BLaER1 (cell line): ENCODE measurements around the gene CIAO2B.

Experiments
- H3K27ac ChIP-seq: shearing (Covaris generic); formaldehyde crosslinking; 2 replicates; pipeline ENCODE4 v1.8.1; 2022
- H3K27me3 ChIP-seq: shearing (Covaris generic); formaldehyde crosslinking; 2 replicates; pipeline ENCODE4 v1.8.1; 2022
- H3K36me3 ChIP-seq: shearing (Covaris generic); formaldehyde crosslinking; 2 replicates; pipeline ENCODE4 v1.8.1; 2022
- H3K4me1 ChIP-seq: shearing (Covaris generic); formaldehyde crosslinking; 2 replicates; pipeline ENCODE4 v1.8.1; 2022
- H3K4me2 ChIP-seq: shearing (Covaris generic); formaldehyde crosslinking; 2 replicates; pipeline ENCODE4 v1.8.1; 2022
- H3K4me3 ChIP-seq: shearing (Covaris generic); formaldehyde crosslinking; 2 replicates; pipeline ENCODE4 v1.8.1; 2022
- H3K9ac ChIP-seq: shearing (Covaris generic); formaldehyde crosslinking; 2 replicates; pipeline ENCODE4 v1.8.1; 2022
- H3K9me3 ChIP-seq: shearing (Covaris generic); formaldehyde crosslinking; 2 replicates; pipeline ENCODE4 v1.8.1; 2022
- H4K20me1 ChIP-seq: shearing (Covaris generic); formaldehyde crosslinking; 2 replicates; pipeline ENCODE4 v1.8.1; 2022
- Cebpa-rat ChIP-seq: shearing (Covaris generic); IDR thresholded peaks from 2 replicates; pipeline ENCODE4 v1.8.1; 2022

CIAO2B gene

DNA sequence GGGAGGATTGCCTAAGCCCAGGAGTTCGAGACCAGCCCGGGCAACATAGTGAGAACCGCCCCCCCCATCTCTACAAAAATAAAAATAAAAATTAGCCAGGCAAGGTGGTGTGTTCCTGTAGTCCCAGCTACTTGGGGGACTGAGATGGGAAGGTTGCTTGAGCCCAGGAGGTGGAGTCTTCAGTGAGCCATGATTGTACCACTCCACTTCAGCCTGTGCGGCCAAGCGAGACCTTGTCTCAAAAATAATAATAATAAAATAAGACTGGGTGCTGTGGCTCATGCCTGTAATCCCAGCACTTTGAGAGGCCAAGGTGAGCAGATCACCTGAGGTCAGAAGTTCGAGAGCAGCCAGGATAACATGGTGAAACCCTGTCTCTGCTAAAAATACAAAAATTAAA, 42.4 kb downstream of the CIAO2B start:
- Histone ChIP-seq H3K4me2 (no peak overlapping the region; the same call in 1 of the 2 replicates), H4K20me1 (peaks cover 35% of the 10 kb centered on the region; the same call in 1 of the 2 replicates), H3K4me1 (peaks cover 49% of the 10 kb centered on the region), H3K27ac (no peak overlapping the region), H3K27me3 (no peaks in the 10 kb centered on the region), H3K9me3 (no peaks in the 10 kb centered on the region), H3K4me3 (no peak overlapping the region), H3K36me3 (peaks cover 26% of the 10 kb centered on the region), H3K9ac (no peak overlapping the region)
- TF ChIP-seq Cebpa-rat = no peak

DNA sequence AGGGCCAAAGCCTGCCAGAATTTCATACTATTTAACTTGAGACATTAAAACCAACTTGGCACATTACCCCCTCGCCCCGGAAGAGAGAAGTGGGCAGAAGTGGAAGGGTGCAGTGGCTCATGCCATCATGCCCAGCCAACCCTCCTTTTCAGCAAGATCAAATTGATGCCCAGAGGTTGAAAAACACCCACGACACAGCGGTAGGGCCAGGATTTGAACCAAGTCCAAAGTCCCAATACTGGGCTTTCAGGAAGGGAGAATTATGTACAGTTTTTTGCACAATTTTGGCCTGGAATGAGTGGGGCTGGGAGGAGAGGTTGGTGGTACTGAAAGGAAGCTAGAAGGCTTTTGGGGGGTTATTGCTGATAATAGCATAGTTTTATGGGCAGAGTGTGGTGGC, 42.8 kb downstream of the CIAO2B start:
- Histone ChIP-seq H3K9me3 (no peaks in the 10 kb centered on the region), H4K20me1 (peaks cover 39% of the 10 kb centered on the region; the same call in 1 of the 2 replicates), H3K9ac (no peak overlapping the region), H3K27ac (no peak overlapping the region), H3K4me3 (no peak overlapping the region), H3K36me3 (peaks cover 31% of the 10 kb centered on the region), H3K4me2 (no peak overlapping the region; the same call in 1 of the 2 replicates), H3K4me1 (peaks cover 51% of the 10 kb centered on the region), H3K27me3 (no peaks in the 10 kb centered on the region)
- no peak for TF ChIP-seq Cebpa-rat

DNA sequence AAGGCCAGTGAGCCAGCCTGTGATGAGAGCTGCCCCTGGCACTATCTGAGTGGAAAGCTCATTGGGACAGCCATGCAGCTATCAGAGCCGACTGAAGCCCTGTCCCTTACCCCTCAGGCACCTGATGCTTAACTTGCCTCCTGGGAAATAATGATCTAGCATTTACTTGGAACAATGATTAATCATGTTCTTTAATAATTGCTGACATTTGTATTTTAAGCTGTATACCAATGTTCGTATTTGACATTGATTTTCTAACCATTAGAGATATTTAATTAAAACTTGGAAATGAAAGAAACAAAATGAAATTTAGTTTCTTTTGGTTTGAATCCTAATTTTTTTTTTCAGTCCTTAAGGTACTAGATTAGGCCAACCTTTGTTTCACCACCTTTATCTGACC, 43.4 kb downstream of the CIAO2B start:
- Histone ChIP-seq H3K36me3 (peaks cover 34% of the 10 kb centered on the region), H3K4me3 (no peak overlapping the region), H3K4me2 (no peak overlapping the region), H3K9ac (no peak overlapping the region), H3K4me1 (peaks cover 50% of the 10 kb centered on the region), H3K27me3 (no peaks in the 10 kb centered on the region), H3K27ac (no peak overlapping the region), H3K9me3 (no peaks in the 10 kb centered on the region), H4K20me1 (peaks cover 45% of the 10 kb centered on the region)
- no peak for TF ChIP-seq Cebpa-rat

DNA sequence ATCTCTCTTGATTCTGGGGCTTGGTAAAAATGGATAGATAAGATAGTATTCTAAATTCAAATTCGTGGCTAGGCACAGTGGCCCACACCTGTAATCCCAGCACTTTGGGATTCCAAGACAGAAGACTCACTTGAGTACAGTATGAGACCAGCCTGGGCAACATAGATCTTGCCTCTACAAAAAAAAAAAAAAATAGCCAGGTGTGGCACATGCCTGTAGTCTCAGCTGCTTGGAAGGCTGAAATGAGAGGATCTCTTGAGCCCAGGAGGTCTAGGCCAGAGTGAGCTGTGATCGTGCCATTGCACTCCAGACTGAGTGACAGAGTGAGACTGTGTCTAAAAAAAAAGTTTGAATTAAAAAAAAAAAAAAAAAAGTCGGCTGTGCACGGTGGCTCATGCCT, 44.6 kb downstream of the CIAO2B start:
- H3K9me3 ChIP-seq = no peaks in the 10 kb centered on the region
- no peak overlapping the region for H3K27ac ChIP-seq
- H4K20me1 ChIP-seq = peaks cover 57% of the 10 kb centered on the region
- peaks cover 46% of the 10 kb centered on the region for H3K36me3 ChIP-seq
- peaks cover 49% of the 10 kb centered on the region for H3K4me1 ChIP-seq
- no peak overlapping the region for H3K4me2 ChIP-seq
- no peak overlapping the region for H3K4me3 ChIP-seq
- no peak for TF ChIP-seq Cebpa-rat
- no peaks in the 10 kb centered on the region for H3K27me3 ChIP-seq
- H3K9ac ChIP-seq = no peak overlapping the region

DNA sequence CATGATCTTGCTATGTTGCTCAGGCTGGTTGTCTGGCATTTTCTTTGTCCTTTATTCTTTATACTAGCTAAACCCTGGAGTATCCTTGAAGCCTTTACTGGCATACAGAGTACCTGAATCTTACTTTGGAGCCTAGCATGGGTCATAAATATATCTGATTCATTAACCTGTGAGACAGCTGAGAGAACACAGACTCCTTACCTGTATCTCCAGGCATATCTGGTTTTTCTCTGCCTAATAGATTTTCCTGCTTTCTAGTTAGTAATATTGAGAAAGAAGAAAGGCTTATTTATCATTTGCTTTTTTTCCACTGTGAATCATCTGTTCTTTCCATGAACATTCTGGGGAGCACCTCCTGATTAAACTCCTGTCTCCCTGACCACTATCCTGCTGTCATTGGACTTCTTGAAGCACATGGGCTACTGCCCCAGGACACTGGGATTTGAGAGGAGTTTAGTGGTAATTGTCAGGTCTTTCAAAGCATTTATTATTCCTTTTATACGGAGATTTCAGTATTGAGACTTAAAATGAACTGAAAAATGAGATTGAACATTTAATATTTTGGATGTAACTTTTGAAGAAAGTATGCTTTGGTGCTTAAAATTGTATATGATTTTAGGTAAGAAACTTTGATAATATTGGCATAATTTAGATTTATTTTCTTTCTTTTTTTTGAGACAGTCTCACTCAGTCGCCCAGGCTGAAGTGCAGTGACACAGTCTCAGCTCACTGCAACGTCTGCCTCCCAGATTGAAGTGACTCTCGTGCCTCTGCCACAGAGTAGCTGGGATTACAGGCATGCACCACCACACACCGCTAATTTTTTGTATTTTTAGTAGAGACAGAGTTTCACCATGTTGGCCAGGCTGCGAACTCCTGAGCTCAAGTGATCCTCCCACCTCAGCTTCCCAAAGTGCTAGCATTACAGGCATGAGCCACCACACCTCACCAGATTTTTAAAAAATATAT, 45.3 kb downstream of the CIAO2B start:
- Histone ChIP-seq H3K27ac (no peak overlapping the region), H3K27me3 (no peaks in the 10 kb centered on the region), H3K4me2 (no peak overlapping the region), H4K20me1 (peaks cover 64% of the 10 kb centered on the region), H3K4me1 (peaks cover 56% of the 10 kb centered on the region), H3K9ac (no peak overlapping the region), H3K9me3 (no peaks in the 10 kb centered on the region), H3K4me3 (no peak overlapping the region), H3K36me3 (peaks cover 52% of the 10 kb centered on the region)
- no peak for TF ChIP-seq Cebpa-rat

DNA sequence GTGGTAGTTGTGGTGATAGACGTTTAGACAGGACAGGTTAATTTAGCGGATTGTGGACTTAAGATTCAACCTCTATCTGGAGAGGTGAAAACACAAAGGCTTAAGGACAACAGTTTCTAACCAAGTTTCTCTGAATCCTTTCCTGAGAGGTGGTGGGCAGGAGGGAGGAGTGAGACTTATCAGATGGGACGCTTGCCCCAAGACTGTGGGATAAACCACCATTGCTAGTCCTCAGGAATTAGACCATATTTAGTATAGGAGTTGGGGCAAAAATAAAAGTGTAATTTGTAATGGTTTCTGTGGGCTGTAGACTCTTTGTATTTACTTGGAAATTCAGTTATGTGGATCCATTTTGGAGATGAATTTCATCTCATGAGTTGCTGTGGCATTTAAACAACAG, 47.3 kb downstream of the CIAO2B start:
- no peak for TF ChIP-seq Cebpa-rat
- H3K4me1 ChIP-seq = peaks cover 69% of the 10 kb centered on the region
- peaks cover 66% of the 10 kb centered on the region for H3K36me3 ChIP-seq

GRCh38 chr16:66886321-66886720, 47.9 kb downstream of the CIAO2B start:
- Histone ChIP-seq H3K4me1 (peaks cover 69% of the 10 kb centered on the region), H3K9ac (no peak overlapping the region), H3K4me2 (peak overlapping the region; percentile 38; the same call in 1 of the 2 replicates), H4K20me1 (peaks cover 84% of the 10 kb centered on the region), H3K27me3 (no peaks in the 10 kb centered on the region), H3K27ac (no peak overlapping the region), H3K4me3 (no peak overlapping the region), H3K9me3 (no peaks in the 10 kb centered on the region), H3K36me3 (peaks cover 63% of the 10 kb centered on the region)
- no peak for TF ChIP-seq Cebpa-rat

More for the DNA sequence above, 47.3 kb downstream of the CIAO2B start:
- Histone ChIP-seq H3K27me3 (no peaks in the 10 kb centered on the region), H3K4me3 (no peak overlapping the region), H3K4me2 (peak overlapping the region; percentile 38), H3K27ac (no peak overlapping the region), H3K9ac (no peak overlapping the region), H3K9me3 (no peaks in the 10 kb centered on the region), H4K20me1 (peaks cover 83% of the 10 kb centered on the region)

- H4K20me1 ChIP-seq = peaks cover 86% of the 10 kb centered on the region
Observed at GRCh38 chr16:66885491-66885890, 48.7 kb downstream of the CIAO2B start.

GRCh38 chr16:66882702-66883101, 51.5 kb downstream of the CIAO2B start:
- Histone ChIP-seq H3K27ac (no peak overlapping the region), H3K4me3 (no peak overlapping the region), H3K9me3 (no peaks in the 10 kb centered on the region), H4K20me1 (peaks cover 65% of the 10 kb centered on the region), H3K4me2 (peak overlapping the region; percentile 45; the same call in 1 of the 2 replicates), H3K9ac (no peak overlapping the region), H3K4me1 (peaks cover 87% of the 10 kb centered on the region), H3K36me3 (peaks cover 46% of the 10 kb centered on the region), H3K27me3 (no peaks in the 10 kb centered on the region)
- no peak for TF ChIP-seq Cebpa-rat

More at GRCh38 chr16:66885491-66885890, 48.7 kb downstream of the CIAO2B start:
- Histone ChIP-seq H3K9ac (no peak overlapping the region), H3K4me1 (peaks cover 70% of the 10 kb centered on the region), H3K27ac (no peak overlapping the region), H3K36me3 (peaks cover 60% of the 10 kb centered on the region), H3K9me3 (no peaks in the 10 kb centered on the region), H3K4me3 (no peak overlapping the region), H3K4me2 (no peak overlapping the region), H3K27me3 (no peaks in the 10 kb centered on the region)
- no peak for TF ChIP-seq Cebpa-rat
